Measurements from ENCODE around the gene SIK3.

The SIK3 gene

DNA sequence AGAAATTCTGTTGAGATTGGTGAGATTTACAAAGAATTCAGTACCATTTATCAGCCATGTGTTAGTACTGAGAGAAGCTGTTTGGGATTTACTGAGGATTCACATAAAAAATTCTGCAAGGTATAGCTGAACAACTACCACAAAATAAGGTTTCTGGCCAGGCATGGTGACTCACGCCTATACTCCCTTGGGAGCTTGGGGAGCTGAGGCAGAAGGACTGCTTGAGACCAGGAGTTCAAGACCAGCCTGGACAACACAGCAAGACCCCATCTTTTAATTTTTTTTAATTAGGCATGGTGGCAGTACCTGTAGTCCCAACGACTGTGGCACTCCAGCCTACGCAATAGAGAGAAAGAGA is 86.7 kb downstream of the SIK3 start:
- no peak for DNase-seq (ENCODE audit: low read depth in 2 of 2, low spot score in 1 of 2)

DNA sequence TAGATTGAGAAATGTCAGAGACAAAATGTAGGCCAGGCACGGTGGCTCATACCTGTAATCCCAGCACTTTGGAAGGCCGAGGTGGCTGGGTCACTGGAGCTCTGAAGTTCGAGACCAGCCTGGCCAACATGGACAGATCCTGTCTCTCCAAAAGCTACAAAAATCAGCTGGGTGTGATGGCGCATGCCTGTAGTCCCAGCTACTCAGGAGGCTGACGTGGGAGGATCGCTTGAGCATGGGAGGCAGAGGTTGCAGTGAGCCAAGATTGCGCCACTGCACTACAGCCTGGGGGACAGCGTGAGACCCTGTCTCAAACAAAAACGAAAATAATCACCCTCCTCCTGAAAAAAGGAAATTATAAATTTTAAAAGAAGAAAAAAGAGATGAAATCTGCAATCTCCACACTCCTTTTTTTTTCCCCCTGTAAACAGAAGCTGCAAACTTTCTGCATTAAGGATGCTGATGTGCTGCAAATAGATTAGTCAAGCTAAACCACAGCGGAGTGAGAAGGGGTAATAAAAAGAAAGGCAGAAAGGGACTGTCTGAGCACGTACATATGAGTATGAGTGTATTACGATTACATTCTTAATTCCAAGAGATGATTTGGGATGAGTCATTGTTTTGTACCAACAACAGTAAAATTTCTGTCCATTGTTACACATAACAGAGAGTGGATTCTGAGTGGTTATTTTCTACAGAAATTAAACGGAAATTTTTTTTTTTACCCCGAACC is 87.3 kb downstream of the SIK3 start:
- no peak for DNase-seq (ENCODE audit: low read depth in 2 of 2, low spot score in 1 of 2)

DNA sequence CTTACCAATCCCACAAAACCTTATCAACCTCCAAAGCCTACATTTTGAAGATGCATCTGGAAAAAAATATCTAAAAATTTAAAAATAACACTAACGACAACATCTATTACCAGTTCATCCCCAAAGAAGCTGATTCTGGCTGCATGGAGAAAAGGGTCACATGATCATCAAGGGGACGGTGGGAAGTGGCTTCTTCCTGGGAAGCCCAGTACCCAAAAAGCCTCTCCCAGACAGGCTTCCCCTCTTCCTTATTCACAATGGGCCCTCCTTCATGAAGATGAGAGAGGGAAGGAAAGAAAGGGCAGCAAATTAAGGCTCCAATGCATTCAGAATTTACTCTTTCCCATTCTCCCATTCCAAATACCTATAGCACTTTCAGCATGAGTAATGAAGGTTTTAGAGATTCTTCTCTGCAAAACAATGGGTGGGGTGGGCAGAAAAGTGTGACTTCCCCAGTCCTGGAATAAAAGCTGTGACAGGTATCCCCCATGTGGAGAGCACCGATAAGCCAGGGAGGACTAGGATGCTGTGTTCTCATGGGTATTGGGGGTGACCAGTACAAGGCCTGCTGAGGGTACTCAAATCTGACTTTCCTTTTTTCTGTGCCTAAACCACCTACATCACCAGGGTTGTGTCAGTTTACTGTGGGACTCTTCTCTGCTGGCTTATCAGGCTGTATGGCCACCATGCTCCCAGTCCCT is 88.2 kb downstream of the SIK3 start:
- no peak for DNase-seq (ENCODE audit: low read depth in 2 of 2, low spot score in 1 of 2)

DNA sequence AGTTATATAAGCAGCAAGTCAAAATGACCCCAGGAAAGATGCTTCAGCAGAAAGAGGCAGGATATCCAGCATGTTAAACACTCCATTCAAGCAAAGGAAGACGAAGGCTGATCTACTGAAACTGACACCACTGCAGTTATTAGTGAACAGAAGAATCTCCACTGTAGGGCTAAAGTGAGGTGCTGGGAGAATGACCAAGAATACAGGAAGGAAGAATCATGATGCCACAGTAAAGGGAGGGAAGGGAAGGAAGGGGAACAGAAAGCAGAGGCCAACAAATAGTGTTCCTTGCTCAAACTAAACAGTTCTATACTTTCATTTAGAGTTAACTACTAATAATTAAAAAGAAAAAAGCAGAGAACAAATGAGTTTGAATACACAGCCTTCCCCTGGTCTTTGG is 92.5 kb downstream of the SIK3 start:
- no peak for DNase-seq (ENCODE audit: low read depth in 2 of 2, low spot score in 1 of 2)

- no peak for DNase-seq (ENCODE audit: low read depth in 2 of 2, low spot score in 1 of 2)
Observed at GRCh38 chr11:117002639-117003299, 95.5 kb downstream of the SIK3 start.

- no peak for DNase-seq (ENCODE audit: low read depth in 2 of 2, low spot score in 1 of 2)
Observed at GRCh38 chr11:117000014-117000737, 98.1 kb downstream of the SIK3 start.

GRCh38 chr11:116997071-116997470 is 101.2 kb downstream of the SIK3 start:
- DNase-seq (ENCODE audit: low read depth in 2 of 2, low spot score in 1 of 2): no peak

DNA sequence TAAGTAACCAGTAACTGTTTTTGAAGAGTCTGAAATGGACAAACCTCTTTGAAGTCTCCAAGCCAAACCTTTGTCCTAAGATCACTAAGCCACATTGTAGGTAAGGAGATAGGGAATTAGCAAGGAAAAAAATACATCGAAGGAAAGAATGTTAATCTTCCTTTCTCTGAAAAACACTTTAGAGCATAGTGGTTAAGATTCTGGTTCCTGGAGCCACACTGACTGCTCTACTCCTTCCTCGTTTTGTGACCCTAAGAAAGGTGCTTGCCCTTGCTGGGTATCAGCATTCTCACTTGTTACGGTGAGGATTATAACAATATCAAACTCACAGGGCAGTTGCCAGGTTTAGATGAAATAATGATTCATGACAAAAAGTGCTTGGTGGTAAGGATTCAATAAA is 104.0 kb downstream of the SIK3 start:
- no peak for DNase-seq (ENCODE audit: low read depth in 2 of 2, low spot score in 1 of 2)

DNA sequence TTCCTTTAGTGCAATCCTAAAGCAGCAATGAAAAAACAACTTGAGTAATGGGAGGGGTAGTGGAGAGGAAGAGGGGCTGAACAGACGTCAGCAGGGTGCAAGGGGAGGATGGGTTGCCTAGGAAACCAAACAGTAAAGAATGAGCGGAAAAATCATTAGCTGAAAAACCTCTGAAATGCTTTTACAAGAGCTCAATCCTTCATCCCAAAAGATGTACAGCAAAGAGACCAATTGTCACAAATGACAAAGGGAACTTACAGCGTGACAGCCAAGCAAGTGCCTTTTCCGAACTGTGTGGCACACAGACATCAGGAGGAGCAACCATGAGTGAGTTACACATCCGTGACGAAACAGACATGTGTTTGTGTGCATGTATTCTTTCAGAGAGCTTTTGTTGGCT is 104.6 kb downstream of the SIK3 start:
- DNase-seq (ENCODE audit: low read depth in 2 of 2, low spot score in 1 of 2): no peak

GRCh38 chr11:116991491-116991890 is 106.7 kb downstream of the SIK3 start:
- no peak for DNase-seq (ENCODE audit: low read depth in 2 of 2, low spot score in 1 of 2)

GRCh38 chr11:116990811-116991210 is 107.4 kb downstream of the SIK3 start:
- DNase-seq (ENCODE audit: low read depth in 2 of 2, low spot score in 1 of 2): no peak

DNA sequence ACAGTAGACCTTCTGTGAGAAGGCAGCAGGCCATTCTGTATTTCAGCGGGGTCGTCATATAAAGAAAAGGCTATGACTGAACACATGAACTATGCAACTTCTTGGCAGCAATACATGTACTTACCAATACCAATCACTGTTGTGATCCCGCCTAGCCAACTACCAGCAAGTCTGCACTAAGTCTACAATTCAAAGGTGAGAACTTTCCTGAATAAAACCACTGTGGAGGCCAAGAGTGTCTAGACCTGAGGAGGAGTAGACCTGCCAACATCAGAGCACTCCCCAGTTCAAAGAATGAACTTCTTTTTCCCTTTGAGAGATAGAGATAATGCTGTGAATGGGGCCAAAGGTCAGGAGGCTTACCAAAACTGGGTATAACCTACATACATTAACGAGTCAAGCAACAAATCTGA is 108.2 kb downstream of the SIK3 start:
- no peak for DNase-seq (ENCODE audit: low read depth in 2 of 2, low spot score in 1 of 2)

GRCh38 chr11:116989184-116989583 is 109.0 kb downstream of the SIK3 start:
- no peak for DNase-seq (ENCODE audit: low read depth in 2 of 2, low spot score in 1 of 2)

GRCh38 chr11:116986521-116987105 is 111.6 kb downstream of the SIK3 start:
- no peak for DNase-seq (ENCODE audit: low read depth in 2 of 2, low spot score in 1 of 2)

GRCh38 chr11:116984589-116984988 is 113.6 kb downstream of the SIK3 start:
- no peak for DNase-seq (ENCODE audit: low read depth in 2 of 2, low spot score in 1 of 2)

DNA sequence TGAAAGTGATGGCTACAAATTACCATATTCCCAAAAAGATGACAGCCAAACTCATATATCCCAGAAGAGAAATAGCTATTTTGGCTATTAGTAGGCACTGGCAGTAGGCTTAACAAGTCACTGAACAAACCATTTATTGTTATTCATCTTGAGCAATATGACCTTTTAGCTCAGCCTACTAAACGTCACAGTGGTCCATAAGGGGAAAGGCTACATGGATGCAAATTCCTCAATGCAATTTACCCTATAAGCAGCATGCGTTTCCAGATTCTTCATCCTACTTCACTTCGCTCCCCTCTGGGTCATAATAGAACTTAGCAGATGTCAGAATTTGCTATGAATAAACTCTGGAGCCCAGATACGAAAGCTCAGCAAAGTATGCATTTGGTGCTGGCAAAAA is 114.0 kb downstream of the SIK3 start:
- DNase-seq (ENCODE audit: low read depth in 2 of 2, low spot score in 1 of 2): no peak

- DNase-seq (ENCODE audit: low read depth in 2 of 2, low spot score in 1 of 2): no peak
Observed at GRCh38 chr11:116981266-116981885, 116.9 kb downstream of the SIK3 start.

DNA sequence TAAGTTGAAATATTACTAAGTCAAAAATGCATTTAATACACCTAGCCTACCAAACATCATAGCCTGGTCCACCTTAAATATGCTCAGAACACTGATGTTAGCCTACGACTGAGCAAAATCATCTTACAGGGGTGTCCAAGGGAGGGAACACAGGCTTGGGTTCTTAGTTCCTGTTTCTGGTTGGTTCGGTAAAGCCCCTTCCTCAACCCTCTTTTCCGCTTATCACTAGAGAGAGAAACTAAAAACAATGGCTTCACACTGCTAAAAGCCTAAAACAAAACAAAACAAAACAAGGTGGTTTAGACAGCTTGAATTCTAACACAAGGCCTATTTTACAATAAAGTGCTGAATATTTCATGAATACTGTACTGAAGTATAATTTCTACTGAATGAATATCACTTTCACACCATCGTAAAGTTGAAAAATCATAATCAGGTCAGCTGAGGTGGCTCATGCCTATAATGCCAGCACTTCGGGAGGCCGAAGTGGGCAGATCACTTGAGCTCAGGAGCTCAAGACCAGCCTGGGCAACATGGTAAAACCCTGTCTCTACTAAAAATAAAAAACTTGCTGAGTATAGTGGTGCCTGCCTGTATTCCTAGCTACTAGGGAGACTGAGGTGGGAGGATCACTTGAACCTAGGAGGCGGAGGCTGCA is 118.0 kb downstream of the SIK3 start:
- no peak for DNase-seq (ENCODE audit: low read depth in 2 of 2, low spot score in 1 of 2)

DNA sequence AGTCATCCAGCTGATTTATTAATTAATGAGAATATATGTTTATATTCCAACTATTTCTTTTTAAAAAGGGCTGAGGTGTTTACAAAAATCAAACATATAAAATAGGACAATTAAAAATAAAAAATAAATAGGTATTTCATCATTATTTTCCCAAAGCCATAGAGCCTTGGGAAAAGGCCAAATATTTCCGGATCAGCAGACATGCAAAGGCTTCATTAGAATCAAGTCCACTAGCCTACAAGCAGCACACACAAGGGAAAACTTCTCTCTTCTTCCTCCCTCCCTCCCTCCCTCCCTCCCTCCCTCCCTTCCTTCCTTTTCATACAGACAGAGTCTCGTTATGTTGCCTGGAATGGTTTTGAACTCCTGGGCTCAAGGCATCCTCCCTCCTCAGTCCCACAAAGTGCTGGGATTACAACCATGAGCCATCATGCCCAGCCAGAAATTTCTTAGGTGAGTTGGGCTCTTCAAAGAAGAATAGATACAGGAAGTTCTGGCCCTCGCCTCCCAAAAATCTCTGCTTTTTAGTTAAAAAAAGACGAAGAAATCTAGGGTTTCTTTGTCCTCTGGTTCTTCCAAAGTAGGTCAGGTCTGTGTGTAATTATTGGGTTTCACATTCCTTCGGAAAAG is 121.2 kb downstream of the SIK3 start:
- DNase-seq (ENCODE audit: low read depth in 2 of 2, low spot score in 1 of 2): no peak

- DNase-seq (ENCODE audit: low read depth in 2 of 2, low spot score in 1 of 2): no peak
Observed at GRCh38 chr11:116975661-116976060, 122.6 kb downstream of the SIK3 start.
